GM12878 (cell line): ENCODE measurements around the gene ITGB5. TPM values are rescaled to one million over a fixed set of nuclear protein-coding genes. Genes with fewer than 3 reads are reported as not detected.

Experiments
- REST ChIP-seq: IDR thresholded peaks from 2 replicates; pipeline ENCODE4 v1.6.1; 2012; ENCODE audit warnings: mild to moderate bottlenecking, low read depth, low read length
- ZNF687 ChIP-seq: fragments of 450-650 bp; IDR thresholded peaks from 2 replicates; pipeline ENCODE4 v1.6.1; 2017; ENCODE audit warnings: mild to moderate bottlenecking, moderate library complexity
- polyA plus RNA-seq, 11 experiments: library from polyadenylated mRNA; depleted of rRNA in 4 of 11; unstranded in 6 of 11; stranded (reverse) in 5 of 11; fragments of >200 nt; fragmentation: Nextera tagmentation in 4 of 11; fragmentation: Illumina TruSeq in 1 of 11; extraction: Ambion mirVana in 4 of 11; extraction: Trizol in 1 of 11; gene quantifications; 1 replicate in 1 of 11; 2 replicates in 10 of 11; pipeline versions ENCODE4 v1.2.1 to v1.2.3, GENCODE V29; 2011 to 2016; ENCODE audit warnings: inconsistent platforms in 2 of 11, missing spikeins in 2 of 11, low read depth in 1 of 11
- total RNA-seq, 4 experiments: library from RNA; depleted of rRNA in 3 of 4; stranded (reverse); fragments of >200 nt in 3 of 4; fragmentation: Illumina TruSeq in 1 of 4; extraction: Trizol in 1 of 4; gene quantifications; 2 replicates each; pipeline versions ENCODE4 v1.2.1 to v1.2.3, GENCODE V29; 2013 to 2021

The ITGB5 gene
- total and polyA plus RNA-seq, 10 of the 15 experiments (the other 5 are each of a cell fraction or from before 2014, with no cell fraction given), result 0.05 to 10.0 (median 0.83) TPM; not detected in 2

GRCh38 chr3:124793054-124793739 lies 94.0 kb downstream of the ITGB5 start (continued):
- TF ChIP-seq REST, result no peak
- TF ChIP-seq ZNF687, result no peak
